Hepatocyte (in vitro differentiated cells): ENCODE data around the gene FXYD6.

Experiments
- EZH2 ChIP-seq: fragments of 200-600 bp; sonication (generic); IDR thresholded peaks from 2 replicates; pipeline ENCODE4 v1.6.1; 2016; ENCODE audit warnings: antibody characterized with exemption, mild to moderate bottlenecking, borderline replicate concordance
- EZH2phosphoT487 ChIP-seq: fragments of 200-600 bp; sonication (generic); IDR thresholded peaks from one replicate; pipeline ENCODE4 v1.6.1; 2018; ENCODE audit warnings: antibody characterized with exemption, mild to moderate bottlenecking, low read depth, moderate library complexity; ENCODE audit not compliant: unreplicated experiment, severe bottlenecking
- TF ChIP-seq, protein P1 (sequence below): fragments of 200-600 bp; sonication (generic); IDR thresholded peaks from 2 replicates; pipeline ENCODE4 v1.5.1; 2016; ENCODE audit warnings: antibody characterized with exemption, mild to moderate bottlenecking; ENCODE audit not compliant: poor library complexity

DNA sequence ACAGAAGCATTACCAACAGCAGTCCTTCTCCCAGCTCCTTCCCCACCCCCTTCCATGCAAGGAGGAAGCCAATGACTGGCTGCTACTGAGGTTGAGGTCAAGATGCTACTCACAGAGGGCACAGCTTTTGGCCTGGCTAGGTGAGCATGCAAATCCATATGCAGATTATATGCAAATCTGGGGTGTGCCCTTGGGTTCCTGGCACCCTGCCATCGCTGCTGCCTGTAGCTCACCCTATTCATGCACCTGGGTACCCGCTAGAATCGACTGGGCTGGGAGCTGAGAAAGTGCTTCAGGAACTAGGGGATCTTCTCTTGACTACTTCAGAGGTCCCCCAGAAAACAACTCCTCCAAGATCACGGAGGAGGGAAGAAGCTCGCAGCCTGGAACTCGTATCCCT lies 83.5 kb downstream of the FXYD6 start:
- TF ChIP-seq, protein P1, sequence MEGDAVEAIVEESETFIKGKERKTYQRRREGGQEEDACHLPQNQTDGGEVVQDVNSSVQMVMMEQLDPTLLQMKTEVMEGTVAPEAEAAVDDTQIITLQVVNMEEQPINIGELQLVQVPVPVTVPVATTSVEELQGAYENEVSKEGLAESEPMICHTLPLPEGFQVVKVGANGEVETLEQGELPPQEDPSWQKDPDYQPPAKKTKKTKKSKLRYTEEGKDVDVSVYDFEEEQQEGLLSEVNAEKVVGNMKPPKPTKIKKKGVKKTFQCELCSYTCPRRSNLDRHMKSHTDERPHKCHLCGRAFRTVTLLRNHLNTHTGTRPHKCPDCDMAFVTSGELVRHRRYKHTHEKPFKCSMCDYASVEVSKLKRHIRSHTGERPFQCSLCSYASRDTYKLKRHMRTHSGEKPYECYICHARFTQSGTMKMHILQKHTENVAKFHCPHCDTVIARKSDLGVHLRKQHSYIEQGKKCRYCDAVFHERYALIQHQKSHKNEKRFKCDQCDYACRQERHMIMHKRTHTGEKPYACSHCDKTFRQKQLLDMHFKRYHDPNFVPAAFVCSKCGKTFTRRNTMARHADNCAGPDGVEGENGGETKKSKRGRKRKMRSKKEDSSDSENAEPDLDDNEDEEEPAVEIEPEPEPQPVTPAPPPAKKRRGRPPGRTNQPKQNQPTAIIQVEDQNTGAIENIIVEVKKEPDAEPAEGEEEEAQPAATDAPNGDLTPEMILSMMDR: no peak
- TF ChIP-seq EZH2phosphoT487 (no peak), EZH2 (no peak)
